GM19463 (cell line): ENCODE results near the gene MAD2L2.

Source experiments
- ATAC-seq: cut with Tn5 transposase; IDR thresholded peaks from one replicate; pipeline ENCODE4 v1.9.1; 2021; ENCODE audit warnings: mild to moderate bottlenecking, moderate library complexity; ENCODE audit not compliant: unreplicated experiment

Gene MAD2L2

DNA sequence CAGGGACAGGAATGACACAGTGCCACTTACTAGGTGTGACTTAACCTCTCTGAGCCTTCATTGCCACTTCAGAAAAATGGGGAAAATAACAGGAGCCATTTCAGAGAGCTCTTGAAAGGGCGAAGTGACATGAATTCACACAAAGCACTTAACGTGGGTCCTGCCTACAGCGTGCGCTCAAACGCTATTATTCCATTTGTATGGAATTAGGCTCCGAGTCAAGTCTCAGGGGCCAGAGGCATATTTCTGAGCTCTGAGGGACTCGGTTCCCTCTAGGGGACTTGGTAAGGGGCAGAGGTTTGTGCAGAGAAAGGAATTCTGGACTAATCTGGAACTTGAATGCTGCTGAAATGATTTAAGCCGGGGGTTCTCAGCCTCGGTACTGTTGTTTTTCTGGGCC, 24.6 kb upstream of the MAD2L2 start:
- no peak for ATAC-seq

DNA sequence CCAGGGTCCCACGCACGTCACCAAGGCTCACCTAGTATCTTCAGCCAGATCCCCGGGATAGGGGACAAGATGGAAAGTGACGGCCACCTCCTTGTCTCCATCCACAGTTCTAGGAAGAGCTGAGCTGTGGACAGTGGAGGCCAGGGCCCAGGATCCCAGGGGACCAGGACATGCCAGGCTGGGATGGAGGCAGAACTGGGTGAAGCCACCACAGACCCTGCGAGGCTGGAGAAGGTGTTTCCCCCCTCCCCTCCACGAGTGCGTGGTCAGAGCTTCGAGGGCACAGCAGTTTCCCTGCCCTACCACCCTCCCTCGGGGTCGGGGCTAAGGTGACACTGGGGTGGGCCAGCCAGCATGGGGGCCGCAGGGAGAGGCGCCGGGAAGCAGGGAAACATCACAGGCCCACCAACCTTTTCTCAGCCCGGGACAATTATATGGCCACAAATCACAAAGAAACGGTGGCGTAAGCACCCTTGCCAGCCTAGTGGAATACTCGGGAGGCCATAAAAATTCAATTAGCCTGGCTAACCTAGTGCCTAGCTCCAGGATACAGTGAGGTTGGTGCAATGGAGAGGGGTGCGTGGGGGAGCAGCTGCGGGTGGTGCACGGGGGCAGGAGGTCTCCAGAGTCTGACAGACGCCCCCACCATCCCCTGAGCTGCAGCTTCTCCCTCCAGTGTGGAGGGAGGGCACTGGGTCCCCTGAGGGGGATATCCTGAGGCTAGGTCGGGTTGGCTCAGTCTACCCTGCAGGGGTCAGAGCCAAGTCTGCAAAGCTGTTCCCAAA, 23.9 kb upstream of the MAD2L2 start:
- ATAC-seq: no peak

DNA sequence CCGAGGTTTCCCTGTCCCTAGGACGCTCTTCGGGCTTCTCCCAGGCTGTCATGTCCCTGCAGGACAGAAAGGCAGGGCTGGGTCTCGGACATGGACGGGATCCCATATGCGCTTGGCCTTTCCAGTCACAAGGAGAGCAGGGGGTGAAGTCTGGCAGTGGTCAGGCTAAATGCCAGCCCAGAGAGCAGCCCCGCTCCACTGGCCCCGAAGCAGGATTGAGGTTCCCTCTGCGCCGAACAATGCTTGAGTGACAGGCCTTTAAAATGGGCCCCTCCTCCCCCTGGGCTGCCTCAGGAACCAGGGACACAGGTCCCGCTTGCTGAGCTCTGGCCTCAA, 23.2 kb upstream of the MAD2L2 start:
- ATAC-seq: no peak

DNA sequence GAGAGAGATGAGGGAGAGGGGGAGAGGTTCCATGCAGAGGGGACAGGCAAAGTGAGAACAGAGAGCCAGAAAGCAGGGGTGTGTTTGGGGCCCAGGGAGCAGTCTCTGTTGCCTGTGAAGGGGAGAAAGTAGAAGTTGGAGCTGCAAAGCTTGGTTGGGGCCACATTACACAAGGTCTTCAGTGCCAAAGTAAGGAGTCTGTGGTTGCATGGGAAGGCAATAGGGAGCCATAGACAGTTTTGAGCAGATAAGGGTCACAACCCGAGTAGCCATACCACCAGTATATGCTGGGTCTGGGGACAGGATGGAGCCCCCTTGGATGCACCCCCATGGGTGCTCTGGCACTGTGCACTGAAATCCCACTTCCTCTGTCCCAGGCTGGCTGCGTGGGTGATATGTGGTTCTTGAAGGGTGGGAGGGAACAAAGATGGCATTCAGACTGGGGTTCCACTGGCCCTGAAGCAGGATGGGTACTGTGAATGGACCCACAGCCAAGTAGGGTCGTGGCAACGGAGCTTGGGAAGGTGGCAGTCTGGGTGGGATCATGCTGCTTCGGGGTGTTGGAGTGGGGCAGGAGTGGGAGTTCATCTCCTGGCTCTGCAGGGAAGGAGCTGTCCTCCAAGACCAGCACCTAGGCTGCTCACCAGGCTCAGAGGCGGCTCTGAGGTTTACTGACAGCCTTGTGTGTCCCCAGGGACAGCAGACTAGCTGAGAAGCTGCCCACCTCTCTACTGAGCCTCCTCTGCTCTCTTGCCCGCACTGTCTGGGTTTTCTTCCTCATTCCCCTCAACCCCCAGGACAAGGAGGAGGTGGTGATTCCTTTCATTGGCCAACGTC, 22.6 kb upstream of the MAD2L2 start:
- no peak for ATAC-seq

DNA sequence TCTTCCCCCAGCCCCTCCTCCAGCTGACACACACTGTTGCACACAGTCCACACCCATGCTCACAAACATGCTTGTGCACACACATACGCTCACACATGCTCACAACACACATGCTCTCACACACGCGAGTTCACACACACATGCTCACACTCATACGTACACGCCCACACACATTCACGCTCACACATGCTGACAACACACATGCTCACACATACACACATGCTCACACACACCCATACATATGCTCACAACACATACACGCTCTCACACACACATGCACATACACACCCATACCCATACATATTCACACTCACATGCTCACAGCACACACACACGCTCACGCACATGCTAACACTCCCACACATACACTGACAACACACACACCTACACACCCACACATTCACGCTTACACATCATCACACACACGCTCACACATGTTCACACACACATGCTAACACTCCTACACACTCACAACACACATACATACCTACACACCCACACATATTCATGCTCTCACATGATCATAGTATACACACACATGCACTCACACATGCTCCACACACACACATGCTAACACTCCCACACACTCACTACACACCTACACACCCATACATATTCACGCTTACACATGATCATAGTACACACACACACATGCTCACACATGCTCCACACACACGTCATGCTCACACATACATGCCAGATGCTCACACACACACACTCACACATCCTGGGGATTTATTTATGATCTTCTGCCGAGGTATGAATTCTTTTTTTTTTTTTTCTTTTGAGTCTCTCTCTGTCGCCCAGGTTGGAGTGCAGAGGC, 21.2 kb upstream of the MAD2L2 start:
- ATAC-seq: no peak

DNA sequence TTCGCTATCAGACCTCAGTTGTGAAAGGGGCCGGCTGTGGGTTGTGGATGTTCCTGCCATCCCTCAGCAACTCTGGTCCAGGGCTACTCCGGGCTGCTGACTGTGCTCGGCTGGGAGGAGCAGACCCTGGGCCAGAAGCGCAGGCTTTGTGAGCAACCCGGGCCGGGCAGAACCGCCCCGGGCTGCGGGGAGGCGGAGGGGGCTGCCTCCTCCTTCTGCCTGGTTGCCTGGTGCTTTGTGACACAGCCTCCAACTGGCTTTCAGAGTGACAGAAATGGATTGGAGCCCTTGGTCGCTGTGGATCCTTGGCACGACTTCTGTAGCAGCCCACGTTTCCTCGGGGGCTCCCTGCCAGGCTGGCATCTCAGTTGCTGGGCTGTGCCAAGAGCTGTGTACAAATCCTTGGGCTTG, 20.6 kb upstream of the MAD2L2 start:
- no peak for ATAC-seq

DNA sequence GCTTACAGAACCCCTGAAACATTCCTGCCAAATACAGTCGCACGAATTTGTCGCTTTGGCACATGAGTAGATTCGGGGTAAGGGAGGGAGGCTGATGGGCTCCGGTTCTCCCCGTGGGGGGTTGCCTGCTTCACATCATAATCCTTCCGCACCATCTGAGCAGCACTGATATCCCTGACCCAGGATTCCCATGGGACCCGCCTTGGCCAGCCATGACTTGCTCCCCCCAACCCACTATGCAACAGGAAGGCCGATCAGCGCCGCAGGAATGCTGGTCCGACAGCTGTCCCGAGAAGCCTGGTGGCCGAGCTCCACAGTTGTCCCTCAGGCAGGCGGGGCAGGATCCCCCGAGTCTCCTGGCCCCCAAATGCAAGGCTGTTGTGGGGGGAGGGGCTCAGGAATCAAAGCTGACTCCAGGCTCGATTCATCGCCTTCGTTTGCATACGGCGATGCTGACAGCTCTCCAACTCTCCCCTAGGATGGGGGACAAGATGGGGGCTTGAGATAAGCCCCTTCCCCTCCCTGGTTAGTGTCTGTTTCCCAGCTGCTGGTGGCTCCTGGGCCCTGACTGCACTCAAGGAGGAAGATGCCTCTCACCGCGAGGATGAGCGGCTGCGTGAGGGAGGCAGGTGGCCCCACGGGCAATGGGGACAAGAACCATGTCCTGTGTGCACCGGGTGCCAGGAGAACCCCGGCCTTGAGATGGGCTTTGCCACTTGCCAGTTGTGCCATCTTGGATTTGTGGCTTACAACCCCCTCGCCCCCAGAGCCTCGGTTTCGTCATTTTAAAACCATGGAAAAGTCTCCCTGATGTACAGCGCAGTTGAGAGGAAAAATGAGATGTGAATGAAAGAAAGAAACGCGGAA, 19.9 kb upstream of the MAD2L2 start:
- no peak for ATAC-seq

DNA sequence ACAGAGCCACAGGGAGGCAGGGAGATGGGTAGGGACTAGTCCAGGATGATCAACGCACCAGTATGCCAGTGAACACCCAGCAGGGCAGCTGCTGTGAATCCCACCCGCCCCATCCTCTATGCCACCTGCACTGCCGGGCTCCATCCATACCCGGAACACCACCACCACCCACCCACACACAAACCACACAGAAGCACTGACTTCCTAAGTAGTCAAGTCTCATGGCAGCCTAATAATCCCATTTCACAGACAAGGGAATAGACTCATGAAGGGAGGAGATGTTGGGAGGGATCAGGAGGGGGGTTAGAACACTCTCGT, 16.9 kb upstream of the MAD2L2 start:
- no peak for ATAC-seq

DNA sequence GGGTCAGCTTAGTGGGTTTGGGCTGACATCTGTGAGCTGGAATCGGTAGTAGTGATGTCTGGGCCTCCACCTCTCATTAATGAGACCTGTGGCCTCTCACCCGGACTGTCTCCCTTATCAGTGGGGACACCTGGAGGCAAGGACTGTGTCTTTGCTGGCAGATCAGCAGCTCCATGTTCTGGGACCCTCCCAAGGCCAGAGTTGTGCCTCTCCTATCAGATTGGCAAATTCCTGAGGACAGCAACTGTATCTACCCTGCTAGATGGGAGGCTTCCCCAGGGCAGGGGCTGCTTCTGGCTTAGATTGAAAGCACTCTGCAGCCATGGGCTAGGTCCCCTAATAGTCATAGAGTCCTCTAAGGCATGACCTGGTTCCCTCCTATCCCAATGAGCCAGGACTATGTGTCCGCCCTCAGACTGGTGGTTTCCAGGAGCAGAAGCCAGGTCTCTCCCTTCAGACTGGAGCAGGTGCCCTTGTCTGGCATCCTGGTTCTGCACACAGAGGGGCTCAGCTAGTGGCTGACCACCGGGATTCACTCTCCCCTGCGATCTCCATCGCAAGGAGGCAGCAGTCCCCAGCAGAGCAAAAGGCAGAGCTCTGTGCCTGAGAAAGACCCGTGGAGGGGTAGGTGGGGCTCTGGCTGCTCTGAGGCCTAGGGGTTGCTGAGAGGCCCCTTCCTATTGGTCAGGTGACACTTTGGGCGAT, 16.4 kb upstream of the MAD2L2 start:
- ATAC-seq: no peak

DNA sequence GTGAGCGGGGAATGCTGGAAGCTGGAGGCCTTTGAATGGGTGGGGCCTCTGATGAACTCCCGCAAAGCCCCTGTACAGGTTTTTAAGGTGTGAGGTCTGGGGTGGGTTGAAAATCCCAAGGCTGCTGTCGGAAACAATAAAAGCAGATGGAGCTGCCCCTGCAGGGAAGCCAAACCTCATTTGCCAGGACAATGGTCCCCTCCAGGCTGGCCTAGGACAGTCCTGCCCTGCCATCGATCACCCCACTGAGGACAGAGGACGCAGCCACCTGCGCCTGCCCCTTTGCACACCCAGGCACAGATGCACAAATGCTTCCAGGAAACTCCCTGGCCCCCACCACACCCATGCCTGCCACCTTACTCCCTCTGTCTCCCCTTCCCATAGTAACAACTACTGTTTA, 14.9 kb upstream of the MAD2L2 start:
- ATAC-seq: no peak

DNA sequence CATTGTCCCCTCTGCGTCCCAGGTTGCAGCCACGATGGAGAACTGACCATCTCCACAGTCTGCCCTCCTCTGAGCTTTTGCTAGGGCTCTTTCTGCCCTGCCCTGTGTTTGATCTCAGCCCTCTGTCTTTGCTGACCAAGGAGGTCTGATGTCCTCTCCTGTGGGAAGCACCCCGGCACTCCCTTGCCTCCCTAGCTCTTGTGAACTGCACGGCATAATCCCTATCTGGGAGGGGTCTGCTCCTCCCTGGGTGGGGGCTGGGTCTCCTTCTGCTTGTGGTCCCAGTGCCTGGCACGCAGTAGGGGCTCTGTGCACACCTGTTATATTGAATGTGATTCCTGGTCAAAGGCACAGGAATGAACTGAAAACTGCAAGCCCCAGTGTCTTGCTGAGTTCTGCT, 13.0 kb upstream of the MAD2L2 start:
- ATAC-seq: no peak

DNA sequence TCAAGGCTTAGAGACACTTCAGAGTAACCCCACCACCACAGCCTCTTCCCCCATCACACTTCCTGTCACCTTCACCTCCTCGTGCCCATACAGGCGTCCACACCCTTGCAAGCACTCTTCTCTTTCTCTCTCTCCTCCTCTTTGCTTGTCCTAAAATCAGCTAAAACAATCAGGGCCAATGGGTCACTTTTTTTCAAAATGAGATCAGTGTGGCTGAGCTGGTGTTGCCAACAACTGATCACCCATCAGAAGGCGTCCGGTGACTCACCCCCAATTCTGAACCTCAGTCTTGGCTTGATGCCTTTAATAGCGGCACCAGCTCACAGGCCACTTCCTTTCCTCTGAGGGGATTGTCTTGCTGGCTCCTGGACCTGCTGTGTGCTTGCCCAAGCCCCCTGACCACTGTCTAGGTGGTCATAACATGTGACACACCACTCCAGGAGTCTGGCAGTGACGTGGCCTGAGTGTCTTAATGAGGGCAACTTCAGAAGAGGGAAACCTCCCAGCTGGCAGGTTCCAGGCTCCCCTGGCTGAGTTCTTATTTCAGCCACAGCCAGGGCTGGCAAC, 12.2 kb upstream of the MAD2L2 start:
- no peak for ATAC-seq

DNA sequence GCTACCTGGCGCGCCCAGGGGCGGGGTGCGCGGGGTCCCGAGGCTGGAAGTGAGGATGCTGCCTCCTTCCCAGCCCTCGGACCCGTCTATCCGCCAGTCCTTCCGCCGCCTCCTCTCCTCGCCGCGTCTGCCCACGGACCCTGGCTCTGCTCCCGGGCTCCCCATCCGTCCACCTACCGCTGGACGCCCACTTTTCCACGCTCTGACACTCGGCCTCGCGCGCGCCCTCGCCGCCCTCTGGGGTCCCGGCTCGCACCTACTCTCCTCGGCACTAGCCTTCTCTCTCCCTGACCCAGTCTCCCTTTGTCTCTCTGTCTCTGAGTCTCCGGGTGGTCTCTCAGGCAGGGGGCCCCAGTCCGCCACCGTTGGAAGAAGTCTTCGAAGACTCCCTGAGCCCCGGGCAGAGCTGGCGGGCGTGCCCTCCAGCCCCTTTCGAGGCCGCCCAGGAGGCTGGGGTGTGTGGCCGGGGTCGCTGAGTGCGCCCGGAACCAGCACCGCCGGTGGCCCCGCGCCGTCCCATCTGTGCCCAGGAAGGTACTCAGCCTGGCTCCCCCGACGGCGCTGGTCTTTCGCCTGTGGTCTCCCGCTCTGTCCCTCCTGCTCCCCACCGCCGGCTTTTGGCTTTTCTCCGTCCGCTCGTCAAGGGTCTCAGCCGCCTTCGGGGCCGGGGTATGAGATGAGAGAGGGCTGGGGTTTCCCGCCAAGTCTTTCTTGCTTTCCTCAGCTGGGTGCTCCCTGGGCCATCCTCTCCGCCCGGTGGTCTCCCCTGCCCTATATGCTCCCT, 11.2 kb upstream of the MAD2L2 start:
- no peak for ATAC-seq

DNA sequence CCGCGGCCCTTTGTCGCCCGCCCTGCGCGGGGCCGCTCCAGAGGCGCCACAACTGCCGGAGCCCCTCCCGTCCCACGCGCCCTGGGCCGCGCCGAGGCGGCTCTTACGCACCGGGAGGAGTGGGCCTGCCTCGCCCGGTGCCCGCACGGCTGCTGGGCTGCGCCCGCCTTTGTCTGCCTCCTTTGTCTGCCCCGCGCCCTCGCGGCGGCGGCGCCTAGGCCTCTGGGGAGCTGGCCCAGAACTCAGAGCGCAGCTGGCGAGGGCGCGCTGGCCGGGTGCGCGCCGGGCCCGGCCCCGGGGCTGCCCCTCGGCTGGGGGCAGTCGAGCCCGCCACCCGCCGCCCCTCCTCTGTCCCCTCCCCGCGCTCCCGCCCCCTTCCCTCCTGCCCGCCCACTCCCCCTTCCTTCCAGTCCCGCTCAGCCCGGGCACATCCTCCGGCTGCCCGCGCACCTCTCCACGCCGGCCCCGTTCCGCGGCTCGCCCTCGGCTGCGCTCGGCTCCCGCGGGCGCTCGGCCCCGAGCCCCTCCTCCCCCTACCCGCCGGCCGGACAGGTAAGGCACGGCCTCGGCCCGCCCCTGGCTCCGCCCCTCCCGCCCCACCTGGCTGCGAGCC, 10.5 kb upstream of the MAD2L2 start, which contains the start of gene DRAXIN:
Gene DRAXIN, plus strand, starts transcription at position 409 of the 613 bp plus-strand sequence. CDS start 14,549 bp downstream, outside the sequence.
- ATAC-seq: no peak

DNA sequence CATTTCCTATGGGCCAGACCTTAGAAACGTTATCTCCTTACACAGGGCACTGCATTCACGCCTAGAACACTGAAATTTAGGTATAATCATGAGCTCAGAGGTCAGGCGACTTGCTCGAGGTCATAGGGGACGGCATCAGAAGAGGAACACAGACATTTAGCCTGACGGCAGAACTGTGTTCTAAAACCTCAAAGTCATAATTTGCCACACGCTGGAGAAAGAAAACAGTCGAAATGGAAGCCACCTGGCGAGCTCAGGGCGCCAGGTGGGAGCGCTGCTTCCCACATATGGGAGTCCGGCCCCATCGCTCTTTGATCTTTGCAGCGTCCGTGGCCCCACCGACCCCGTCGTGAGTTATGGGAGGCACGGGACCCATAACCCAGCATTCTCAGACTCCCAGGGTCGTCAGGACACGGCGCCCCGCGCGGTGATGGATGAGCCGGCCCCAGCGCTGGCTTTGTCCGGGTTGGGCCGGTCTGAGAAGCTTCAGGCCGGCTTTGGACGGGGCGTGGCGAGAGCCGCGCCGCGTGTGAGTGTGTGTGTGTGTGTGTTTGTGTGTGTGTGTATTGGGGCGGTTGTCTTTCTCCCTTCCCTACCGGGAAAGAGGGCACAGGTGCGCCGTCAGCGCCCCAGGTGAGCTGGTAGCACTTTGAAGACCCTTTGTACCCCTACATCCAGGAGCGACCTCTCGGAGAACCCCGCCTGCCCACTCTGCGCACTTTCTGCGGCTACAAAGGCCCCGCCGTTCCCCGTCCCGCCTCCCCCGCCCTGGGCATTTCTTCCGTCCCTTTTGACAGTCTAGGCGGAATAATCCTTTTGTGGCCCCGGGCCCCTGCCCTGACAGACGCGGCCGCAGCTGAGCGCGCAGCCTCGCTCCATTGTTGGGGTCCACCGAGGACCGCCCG, 9.7 kb upstream of the MAD2L2 start:
- ATAC-seq: no peak

DNA sequence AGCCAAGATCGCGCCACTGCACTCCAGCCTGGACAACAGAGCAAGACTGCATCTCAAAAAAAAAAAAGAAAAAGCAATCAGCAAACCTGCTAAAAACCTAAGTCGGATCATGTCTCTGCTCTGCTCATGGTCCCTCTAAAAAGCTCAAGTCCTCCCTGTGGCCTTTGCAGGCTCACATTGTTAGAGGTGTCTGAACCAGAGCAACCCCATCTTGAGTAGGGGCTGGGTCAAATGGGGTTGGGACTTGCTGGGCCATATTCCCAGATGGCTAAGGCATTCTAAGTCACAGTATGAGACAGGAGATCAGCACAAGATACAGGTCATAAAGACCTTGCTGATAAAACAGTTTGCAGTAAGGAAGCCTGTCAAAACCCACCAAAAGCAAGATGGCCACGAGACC, 7.6 kb upstream of the MAD2L2 start:
- no peak for ATAC-seq

DNA sequence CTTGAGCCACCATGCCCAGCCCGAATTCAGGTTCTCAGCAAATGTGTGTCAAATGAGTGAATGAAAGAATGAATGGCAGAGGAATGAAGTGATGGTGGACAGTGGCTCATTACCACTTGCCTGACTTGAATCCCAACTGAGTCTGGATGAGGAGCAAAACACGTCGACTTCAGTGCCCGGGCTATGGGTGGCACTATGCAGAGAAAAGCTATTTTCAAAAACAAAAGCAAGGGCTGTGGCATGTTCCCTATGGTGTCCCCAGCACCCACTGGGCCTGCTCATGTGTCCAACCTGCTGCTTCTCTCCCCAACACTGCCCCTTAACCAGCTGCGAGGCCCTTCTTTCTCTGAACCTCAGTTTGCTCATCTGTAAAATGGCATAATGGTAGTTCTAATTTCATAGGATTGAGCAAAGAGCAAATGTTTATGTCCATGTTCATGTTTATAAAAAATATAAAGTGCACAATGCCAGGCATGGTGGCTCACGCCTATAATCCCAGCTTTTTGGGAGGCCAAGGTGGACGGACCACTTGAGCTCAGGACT, 4.3 kb upstream of the MAD2L2 start:
- no peak for ATAC-seq
